Cerebellar cortex (tissue), 1 donor: ENCODE data around the gene DCST1.
A peak's percentile ranks its signal among the peaks of the same experiment; 100 is the strongest.

Source experiments
- DNase-seq: peaks from one replicate; pipeline ENCODE4 v3.0.0-alpha.2; 2015; ENCODE audit warnings: low spot score

DCST1 gene

GRCh38 chr1:155014709-155015508 is 18.7 kb upstream of the DCST1 start:
- DNase-seq: no peak

GRCh38 chr1:155015527-155016230 is 17.9 kb upstream of the DCST1 start:
- DNase-seq: no peak

- no peak for DNase-seq
These were observed 17.3 kb upstream of the DCST1 start for GRCh38 chr1:155016231-155016831.

- DNase-seq: peak; percentile 83
These were observed 16.3 kb upstream of the DCST1 start for GRCh38 chr1:155017041-155017945.

- no peak for DNase-seq
These were observed 15.7 kb upstream of the DCST1 start for GRCh38 chr1:155017946-155018316.

GRCh38 chr1:155018617-155019348 is 14.8 kb upstream of the DCST1 start:
- no peak for DNase-seq

GRCh38 chr1:155019377-155020245 is 14.0 kb upstream of the DCST1 start:
- DNase-seq: no peak

- DNase-seq: no peak
These were observed 11.3 kb upstream of the DCST1 start for GRCh38 chr1:155022136-155022926.

GRCh38 chr1:155022927-155023236 is 10.7 kb upstream of the DCST1 start:
- DNase-seq: no peak

GRCh38 chr1:155023627-155024026 is 10.0 kb upstream of the DCST1 start:
- DNase-seq: no peak

GRCh38 chr1:155024315-155024714 is 9.3 kb upstream of the DCST1 start:
- no peak for DNase-seq

- no peak for DNase-seq
These were observed 7.5 kb upstream of the DCST1 start for GRCh38 chr1:155026154-155026553.

GRCh38 chr1:155026588-155026987 is 7.0 kb upstream of the DCST1 start:
- DNase-seq: no peak

GRCh38 chr1:155029513-155030242 is 3.9 kb upstream of the DCST1 start:
- no peak for DNase-seq

- DNase-seq: no peak
These were observed 3.3 kb upstream of the DCST1 start for GRCh38 chr1:155030243-155030795.

- no peak for DNase-seq
These were observed 2.7 kb upstream of the DCST1 start for GRCh38 chr1:155030899-155031298.

GRCh38 chr1:155032886-155033285 is 738 bp upstream of the DCST1 start:
- DNase-seq: no peak

GRCh38 chr1:155034318-155035208 is 939 bp downstream of the DCST1 start:
- no peak for DNase-seq
